GM20431 (cell line): ENCODE measurements around the gene GAS2L2.
"Not testable (repeated sequence)": the region's sequence is repeated elsewhere in the genome, so short reads cannot be mapped to it uniquely, and the experiment has no call there.

Source experiments
- in situ Hi-C: fragments of 300-500 bp; cut with MseI, MboI; formaldehyde crosslinking; loops from one replicate; pipeline ENCODE4 v1.15.0; 2020; ENCODE audit warnings: low sequenced_read_pairs; ENCODE audit not compliant: unreplicated experiment

GAS2L2 gene

DNA sequence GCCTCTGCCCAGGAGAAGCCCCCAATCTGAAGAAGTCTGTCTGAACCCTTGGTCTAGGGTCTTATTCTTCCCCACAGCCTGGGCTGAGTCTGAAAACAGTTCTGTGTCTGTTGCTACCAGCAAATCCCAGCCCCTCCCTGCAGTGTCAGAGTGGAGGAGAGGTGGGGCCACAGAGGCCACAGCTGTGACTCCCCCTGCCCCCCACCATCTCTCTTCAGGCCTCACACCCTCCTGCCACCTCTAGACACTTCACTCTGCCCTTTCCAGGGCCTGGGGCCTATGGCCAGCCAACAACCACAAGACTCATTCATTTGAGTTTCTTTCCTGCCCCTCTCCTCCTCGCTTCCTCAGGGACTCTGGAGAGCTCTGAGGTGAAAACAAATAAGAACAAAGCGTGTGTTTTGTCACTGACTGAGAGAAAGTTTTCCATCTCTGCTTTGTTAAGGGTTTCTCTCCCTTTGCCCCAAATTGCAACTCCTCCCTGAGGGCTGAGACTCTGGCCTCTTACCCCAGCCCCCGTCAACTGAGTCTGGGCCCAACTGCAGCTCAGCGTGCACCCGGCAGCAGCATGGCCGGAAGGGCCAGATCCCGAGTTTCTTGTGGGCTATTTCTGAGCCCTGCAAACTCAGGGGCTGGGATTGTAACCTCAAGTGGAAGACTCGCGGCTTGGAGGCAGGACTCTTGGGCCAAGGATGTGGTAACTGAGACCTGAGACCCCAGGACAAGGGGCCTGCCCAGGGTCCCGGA lies 20.8 kb upstream of the GAS2L2 start:
- in situ Hi-C loops: no loop called here

DNA sequence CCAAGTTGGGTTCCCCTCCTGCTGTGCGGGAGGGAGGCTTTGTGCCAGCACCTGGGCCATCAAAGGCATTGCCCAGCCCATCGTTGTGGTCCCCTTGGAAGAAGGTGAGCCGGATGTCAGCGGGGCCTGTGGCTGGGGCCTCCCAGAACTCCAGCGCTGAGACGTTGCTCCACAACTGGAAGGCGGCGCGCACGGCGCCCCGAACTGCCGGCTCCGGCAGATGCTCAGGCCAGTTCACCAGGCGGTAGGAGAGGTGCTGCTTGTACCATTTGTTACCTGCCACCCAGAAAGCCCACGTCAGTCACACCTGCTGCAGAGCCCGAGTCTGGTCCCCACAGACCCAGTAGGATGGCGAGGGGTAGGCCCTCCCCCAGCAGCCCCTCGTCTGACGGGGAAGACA lies 20.1 kb upstream of the GAS2L2 start:
- in situ Hi-C loops: no loop called here

DNA sequence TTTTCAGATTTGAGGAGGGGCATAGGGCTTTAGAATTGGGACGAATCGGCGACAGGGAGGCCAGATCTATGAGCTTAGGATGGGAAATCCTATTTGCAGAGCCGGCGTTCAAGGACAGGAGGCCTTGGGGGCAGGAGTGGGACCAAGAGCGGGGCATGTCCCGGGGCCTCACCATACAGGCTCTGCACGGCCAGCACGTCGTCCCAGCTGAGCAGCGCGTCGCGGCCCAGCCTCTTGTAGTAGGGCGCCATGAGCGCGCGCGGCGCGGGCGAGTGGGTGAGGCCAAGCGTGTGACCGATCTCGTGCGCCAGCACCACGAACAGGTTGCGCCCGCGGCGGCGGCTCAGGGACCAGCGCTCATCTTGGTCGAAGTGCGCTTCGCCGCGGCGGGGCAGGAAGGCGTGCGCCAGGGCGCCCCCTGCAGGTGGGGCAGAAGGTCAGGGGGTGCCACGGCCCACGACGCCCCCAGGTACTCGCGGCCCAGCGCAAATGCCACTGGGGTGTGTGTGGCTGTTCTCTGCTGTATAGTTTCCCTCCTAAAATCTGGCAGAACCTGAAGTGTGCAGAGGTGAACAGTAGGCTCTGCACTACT lies 17.0 kb upstream of the GAS2L2 start:
- in situ Hi-C loops: no loop called here

DNA sequence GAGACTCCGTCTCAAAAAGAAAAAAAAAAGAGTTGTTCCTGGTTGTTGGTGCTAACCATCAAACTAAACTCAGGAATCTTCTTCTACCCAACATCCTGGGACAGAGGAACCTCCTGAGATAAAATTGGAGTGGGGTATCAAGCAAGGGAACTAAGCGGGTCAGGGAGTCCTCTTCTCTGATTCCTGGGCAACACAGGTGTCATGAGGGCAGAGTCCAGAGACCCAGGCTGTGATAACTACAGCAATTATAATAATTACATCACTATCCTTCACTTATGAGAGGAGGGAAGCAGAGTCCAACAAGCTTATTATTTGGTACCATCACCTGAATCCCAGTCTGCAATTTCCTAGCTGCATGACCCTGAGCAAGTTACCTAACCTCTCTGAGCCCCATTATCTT lies 15.8 kb upstream of the GAS2L2 start:
- in situ Hi-C loops: no loop called here

DNA sequence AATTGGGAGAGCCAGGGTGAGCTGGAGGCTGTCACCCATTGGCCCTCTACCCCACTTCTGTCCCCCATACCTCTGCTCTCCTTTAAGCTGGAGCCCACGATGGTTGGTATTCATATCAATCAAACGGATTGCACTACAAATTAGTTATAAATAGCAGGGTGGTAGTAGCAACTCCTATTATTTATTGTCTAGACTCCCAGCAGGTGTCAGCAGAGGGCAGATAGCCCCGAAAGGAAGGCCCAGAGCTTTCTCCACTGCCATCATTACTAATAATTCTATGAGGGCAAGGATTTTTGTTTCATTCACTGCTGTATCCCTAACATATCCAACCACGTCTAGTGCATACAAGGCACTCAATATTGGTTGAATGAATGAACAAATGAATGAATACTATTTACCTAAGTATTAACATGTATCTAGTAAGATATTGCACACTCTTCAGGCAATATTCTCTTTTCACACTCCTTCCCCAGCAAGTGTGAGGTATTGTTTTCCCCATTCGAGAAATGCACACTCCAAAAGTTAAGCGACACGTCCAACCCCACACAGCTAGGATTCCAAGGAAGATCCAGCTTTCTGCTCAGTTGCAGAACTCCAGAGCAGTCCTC lies 14.0 kb upstream of the GAS2L2 start:
- in situ Hi-C loops: no loop called here

DNA sequence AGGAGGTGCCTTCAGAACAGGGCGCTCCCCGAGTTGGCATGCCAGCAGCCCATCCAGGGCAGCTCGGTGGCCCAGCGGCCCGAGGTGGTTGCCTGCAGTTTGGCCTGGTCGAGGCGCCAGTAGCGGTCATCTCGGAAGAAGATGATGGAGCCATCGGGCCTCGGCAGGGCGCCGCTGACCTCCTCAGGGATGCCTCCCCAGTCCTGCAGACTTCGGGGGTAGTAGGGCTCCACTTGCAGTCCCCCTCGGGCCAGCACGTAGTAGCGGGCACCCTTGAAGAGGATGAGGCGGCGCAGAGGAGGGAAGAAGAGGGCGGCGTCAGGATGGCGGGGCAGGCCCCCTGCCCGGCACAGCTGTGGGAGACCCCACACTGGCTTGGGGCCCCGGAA lies 13.4 kb upstream of the GAS2L2 start:
- in situ Hi-C loops: no loop called here

DNA sequence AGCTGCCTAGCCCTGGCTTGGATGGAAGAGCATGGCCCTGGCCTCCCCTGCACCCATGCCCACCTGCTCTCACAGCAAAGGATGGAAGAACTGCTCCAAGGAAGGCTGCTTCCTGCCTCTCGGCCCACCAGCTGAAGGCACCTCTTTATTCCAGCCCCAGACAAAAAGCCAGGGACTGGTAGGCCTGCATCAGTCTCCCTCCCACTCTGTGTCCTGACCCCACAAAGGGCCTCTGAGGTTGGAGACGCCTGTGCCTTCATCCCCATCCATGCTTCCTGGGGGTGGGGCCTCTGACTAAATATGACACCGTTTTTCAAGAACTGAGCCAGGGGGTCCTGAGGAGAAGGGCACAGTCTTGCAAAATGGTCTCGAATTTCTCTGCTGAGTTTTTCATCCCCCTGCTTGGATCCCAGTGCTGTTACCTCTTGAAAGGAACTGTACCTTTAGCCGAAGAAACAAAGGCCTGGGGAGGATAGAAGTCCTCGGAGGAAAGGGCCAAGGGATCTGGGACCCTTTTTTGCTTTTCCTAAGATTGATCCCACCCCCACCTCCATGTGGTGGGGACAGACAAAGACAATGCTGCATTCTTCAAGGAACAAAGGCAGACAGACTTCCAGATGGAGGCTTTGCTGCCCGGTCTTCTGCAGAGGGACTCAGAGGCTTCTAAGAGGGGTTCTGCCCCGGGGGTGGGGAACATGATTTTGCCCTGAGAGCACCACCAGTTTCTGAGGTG lies 12.9 kb upstream of the GAS2L2 start:
- in situ Hi-C loops: no loop called here

DNA sequence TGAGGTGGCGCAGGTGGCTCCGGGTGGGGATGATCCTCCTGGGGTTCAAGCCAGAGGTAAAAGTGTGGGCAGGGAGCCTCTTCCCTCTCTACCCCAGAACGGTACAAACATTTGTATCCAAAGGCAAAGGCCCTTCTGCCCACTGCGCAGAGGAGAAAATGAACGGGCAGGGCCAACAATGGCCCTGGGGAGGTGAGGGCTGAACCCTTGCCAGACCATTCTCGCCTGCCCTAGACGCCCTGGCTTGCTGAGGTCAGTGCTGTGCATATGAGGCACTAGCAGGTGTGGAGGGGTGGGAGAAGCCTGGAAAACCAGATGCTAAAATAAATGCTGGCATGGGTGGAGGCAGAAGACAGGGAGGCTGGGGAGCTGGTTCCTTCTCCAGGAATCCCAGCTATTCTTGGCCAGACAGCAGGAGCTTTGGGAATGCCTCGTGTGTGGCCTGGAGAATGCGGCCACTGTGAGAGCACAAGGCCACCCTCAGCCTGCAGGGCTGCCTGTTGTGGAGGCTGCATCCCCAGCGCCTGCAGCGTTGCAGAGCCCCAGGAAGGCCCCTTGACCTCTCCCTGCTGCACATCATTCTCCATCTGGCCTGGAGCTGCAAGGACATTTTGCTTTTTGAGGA lies 12.2 kb upstream of the GAS2L2 start:
- in situ Hi-C loops: no loop called here

DNA sequence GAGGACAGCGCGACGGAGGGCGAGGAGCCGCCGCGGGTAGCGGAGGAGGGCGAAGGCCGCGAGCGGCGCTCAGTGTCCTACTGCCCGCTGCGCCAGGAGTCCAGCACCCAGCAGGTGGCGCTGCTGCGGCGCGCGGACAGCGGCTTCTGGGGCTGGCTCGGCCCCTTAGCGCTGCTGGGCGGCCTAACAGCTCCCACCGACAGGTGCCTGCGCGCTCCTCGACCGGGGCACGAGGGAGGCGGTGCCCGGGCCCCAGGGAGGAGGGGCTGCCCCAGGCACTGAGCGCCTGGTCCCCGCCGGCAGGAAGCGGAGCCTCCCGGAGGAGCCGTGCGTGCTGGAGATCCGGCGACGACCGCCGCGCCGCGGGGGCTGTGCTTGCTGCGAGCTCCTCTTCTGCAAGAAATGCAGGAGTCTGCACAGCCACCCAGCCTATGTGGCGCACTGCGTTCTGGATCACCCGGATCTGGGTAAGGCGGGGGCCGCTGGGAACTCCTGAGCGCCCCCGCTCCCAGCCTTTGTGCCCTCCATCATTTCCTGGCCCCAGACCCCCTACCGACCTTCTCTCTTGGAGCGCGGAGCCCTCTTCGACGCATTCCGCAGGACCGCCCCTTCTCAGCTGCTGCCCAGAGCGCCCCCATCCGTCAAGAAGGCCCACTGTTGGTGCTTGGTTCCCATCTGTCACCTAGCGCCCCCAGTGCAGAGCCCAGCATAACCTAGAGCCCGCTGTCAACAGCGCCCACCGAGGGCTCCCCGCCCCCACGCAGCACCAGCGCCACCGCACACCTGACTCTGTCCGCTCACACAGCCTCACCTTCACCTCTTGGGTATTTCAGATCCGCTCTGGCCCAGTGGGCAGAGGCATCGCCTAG lies 11.3 kb upstream of the GAS2L2 start:
- in situ Hi-C loops: no loop called here

DNA sequence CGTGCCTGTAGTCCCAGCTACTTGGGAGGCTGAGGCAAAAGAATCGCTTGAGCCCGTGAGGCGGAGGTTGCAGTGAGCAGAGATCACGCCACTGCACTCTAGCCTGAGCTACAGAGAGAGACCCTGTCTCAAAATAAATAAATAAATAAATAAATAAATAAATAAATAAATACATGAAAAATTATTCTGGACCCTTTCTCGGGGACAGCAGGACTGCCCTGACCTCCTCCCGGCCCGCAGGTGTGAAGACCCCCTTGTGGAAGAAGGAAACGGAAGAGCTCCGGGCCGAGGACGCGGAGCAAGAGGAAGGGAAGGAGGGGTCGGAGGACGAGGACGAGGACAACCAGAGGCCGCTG lies 10.7 kb upstream of the GAS2L2 start:
- in situ Hi-C loops: no loop called here

DNA sequence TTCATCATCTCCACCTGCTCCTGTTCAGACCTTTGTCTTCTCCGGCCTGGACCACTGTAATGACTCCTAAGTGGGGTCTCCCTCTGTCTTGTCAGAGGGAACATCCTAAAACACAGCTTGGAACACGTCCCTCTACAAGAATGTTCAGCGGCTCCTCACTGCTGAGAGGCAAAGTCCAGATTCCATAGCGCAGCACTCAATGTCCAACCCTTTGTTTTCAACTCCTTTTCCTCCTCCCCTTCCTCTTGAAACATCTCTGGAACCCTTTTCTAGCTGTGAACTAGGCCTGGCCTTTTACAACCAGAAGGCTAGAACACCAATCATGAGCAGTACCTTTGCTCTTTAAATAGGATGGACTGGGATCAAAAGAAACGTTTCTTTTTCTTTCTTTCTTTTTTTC lies 8.6 kb upstream of the GAS2L2 start:
- in situ Hi-C loops: no loop called here

DNA sequence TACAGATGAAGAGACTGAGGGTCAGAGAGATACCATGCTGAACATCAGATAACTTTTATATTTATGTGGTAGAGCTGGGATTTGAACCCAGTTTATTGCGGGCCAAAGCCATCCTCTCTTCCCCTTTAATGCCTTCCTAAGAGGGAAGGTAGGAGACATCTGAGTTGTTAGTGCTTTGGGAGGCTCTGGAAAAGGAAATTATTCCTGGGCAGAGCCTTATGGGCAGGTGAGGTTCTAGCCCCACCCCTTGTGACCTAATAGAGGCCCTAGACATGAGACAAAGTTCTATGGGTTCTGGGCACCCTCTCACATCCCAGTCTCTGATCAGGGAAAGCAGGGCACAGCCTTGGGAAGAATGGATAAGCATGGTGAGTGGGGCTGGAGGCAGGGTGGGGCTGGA lies 7.5 kb upstream of the GAS2L2 start, which contains the start of gene C17orf50:
TSS of gene C17orf50 (plus strand) at position 301 of the 400 bp plus-strand sequence. CDS start at position 356, 55 bp downstream.
- in situ Hi-C loops: no loop called here

DNA sequence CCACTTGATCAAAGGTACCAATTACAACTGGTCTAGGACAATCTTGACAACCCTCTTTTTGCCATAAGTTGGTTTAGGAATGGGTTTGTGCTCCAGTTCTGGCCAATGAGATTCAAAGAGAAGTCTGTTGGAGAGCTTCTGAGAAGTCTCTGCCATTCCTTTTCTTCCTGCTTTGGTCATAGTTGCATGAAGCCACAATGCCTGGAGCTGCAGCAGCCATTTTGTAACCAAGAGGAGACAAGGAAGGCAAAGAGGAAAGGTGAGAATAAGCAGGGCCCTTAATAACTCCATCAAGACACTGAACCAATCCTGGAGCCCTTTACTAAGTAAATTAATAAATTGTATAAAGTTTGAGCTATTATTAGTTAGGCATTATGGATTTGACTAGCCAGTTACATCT lies 4.2 kb upstream of the GAS2L2 start:
- in situ Hi-C loops: no loop called here

DNA sequence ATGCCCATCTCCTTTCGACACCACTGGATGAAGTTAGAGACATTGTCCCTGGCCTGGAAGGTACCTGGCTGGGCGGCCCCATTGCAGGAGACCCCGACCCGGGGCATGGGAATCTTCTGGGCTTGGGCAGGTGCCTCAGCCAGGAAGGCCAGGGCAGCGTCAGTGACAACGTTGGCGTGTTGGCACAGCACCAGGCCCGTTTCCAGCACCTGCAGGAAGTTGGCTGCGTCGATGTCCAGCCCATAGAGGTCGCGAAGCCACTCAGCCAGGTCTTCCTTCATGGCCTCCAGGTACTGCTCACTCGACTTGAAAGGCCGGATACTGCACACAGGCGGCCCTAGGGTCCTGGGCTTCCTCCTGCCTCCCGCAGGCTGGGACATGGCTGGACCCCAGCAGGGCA lies 568 bp downstream of the GAS2L2 start:
- in situ Hi-C loops: no loop called here

DNA sequence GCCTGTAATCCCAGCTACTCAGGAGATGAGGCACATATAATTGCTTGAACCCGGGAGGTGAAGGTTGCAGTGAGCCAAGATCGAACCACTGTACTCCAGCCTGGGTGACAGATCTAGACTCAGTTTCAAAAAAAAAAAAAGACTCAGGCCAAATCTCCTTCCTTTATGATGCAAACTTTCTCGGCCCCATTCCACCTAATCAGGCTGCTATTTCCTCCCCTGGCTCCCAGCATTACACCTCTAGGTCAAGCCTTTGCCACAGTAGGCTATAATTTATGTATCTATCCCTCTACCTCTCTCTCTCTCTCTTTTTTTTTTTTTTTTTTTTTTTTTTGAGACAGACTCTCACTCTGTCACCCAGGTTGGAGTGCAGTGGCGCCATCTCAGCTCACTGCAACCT lies 1.5 kb downstream of the GAS2L2 start:
- in situ Hi-C loops: not testable (repeated sequence)

DNA sequence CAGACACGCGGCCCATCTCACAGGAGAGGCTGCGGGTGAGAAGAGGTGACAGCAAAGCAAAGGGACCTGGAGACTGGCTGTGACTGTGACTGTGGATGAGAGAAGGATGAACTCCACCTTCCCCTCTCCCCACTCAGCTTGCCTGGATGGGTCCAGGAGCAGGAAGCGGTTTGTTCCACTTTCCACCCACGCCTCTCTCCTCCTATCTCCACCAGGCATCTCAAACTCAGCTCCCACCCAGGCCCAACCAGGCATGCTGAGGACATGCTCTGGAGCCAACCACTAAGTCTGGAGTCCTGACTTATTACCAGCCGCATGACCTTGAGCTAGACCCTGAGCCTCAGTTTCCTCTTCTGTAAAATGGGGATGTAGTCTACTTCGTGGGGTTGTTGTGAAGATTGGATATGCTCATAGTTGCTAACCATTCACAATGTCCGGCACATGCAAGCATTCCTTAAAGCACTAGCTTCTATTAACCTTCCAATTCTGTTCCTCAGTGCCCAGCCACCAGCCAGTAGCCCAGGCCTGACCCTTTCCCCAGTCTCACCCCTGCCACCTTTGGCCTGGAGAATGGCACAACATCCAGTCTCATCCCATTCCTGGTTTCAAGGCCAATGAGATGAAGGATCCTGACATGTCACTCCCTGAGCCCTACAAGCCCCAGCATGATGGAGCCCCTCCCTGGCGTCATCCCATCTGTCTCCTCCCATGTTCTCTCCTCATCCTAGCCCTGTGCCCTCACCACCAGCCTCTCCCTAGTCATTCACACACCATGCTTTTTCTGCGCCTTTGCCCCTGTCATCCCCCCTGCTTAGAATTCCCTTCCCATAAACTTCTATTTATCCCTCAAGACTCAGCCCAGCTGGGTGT lies 2.3 kb downstream of the GAS2L2 start:
- in situ Hi-C loops: no loop called here

DNA sequence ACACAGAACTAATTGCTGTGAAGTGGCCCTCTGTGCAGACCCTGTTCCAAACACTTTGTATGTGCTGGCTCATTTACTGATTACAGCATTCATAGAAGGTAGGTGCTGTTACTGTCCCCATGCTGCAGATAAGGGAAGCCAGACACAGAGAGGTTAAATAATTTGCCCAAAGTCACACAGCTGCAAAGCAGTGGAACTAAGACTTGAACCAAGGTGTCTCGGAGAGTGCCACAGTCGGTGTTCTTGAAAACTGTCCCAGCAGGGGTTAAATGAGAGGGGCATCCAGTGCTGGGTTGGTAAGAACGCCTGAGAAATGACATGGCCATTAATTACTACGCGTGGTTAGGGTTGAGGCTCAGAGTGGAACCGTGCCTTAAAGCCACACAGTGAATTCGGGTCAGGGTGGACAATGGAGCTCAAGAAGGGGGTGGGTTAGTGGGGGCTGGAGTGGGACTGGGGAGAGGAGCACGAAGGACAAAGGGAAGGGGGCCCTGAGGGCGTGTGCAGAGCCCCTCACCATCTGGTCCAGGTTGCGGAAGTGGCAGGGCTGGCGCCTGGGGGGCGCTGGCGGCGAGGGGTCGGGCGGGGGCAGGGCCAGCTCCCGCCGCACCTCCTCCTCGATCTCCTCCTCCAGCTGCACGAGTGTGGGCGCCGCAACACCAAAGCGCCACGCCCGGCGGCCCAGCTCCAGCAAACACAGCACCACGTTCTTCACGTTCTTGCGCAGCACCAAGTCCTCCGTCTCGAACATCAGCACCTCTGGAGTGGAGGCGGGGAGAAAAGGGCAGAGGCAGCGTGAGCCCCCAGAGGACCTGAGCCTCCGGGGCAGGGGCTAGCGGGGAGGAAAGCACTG lies 3.3 kb downstream of the GAS2L2 start:
- in situ Hi-C loops: loop anchor here (25.0 kb wide), 2 partner anchors 437 to 587 kb away; no protein-coding TSS in a partner anchor

DNA sequence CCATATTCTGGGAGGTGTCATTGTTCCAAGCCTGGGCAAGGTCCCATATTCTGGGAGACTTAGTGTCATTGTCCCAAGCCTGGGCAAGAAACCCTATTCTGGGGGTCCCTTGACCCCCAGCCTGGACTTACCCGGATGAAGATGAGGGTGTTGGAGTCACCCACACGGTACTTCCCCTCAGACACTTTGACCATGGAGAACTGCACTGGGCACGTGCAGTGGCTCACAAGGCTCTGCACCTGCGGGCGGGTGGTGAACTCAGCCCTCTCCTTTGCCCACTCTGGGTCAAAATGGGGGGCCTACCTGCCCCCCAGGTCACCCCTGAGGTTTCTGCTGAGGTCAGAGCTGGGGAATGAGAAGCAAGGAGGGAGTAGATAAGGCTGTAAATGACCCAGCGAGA lies 4.1 kb downstream of the GAS2L2 start:
- in situ Hi-C loops: loop anchor here (25.0 kb wide), 2 partner anchors 437 to 587 kb away; no protein-coding TSS in a partner anchor
